HG03139 (cell line): ENCODE measurements around the gene PLEKHG5.

Experiments
- ATAC-seq: cut with Tn5 transposase; IDR thresholded peaks from one replicate; pipeline ENCODE4 v1.9.1; 2021; ENCODE audit not compliant: unreplicated experiment

The PLEKHG5 gene

GRCh38 chr1:6509919-6510291 lies 18.4 kb upstream of the PLEKHG5 start:
- ATAC-seq: no peak

DNA sequence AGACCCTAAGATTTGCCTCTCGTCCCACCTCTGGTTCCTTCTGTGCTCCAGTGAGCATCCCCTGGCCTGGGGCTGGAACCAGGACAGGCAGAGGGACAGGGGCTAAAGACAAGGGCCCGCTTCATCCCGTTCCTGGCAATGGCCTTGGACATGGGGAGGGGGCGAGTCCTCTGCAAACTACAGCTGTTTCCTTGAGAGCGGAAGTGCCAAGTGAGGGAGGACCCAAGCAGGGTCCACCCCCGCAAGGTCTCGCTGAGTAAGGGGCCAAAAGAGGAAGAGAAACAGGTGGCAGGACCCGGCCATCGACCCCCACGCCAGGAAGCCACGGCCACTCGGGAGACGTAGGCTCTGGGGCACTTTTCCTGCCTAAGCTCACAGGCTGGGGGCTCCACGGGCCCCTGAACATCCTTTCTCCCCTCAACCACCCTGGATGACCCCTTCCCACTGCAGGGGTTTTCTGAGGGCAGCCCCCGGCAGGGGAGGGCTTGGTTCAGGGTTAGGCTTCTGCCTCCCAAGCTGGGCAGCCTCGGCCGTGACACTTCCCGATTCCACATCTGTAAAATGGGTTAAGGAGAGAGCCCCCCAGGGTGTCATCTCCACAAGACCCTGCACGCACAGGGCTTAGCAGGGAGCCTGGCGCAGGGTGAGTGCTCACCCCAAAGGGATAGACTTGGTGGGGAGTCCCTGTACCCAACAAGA lies 17.9 kb upstream of the PLEKHG5 start:
- ATAC-seq: no peak

DNA sequence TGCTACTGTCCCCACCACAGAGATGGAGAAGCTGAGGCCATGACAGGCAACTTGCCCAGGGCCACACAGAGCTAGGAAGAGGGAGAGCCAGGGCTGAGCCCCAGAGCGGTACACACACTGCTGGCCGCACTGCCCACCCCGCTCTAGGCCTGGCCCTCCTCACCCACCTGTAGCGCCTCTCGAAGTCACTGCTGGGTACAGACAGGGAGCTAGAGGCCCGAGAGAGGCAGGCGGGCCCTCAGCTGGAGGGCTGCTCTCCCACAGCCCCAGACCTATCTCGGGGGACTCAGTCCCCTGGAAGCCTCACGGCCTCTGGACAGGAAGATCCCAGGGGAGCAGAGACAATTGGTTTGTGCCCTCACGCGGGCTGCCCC lies 17.3 kb upstream of the PLEKHG5 start:
- ATAC-seq: no peak

DNA sequence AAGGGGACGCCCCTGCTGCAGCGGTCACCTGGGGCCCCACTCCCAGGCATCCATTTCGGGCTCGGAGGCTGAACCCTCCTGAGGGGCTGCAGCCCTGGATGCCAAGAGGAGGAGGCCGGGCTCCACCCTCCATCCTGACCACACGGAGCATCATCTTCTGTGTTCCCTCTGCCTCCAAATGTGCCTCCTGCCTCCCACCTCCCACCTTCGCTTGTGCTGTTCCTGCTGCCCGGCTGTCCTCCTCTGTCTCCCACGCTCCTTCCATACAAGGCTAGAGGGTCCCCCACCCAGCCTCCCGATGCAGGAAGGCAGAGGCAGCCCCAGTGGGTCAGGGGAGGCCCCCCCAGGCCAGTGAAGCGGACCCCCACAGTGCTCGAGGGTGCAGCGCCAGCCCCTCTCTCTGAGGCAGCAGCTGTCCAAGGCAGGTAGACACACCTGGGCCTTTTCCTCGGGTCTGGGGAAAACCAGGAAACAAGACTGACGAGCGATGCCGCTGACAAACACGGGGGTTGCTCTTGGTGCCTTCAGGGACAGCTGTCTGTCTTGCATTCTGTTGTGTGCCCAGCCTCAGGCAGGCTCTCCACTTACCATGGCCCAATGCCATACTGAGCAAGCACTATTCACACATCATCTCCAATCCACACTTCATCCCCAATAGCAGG lies 16.8 kb upstream of the PLEKHG5 start:
- ATAC-seq: no peak

- ATAC-seq: no peak
These were observed 16.0 kb upstream of the PLEKHG5 start for GRCh38 chr1:6507461-6507911.

- no peak for ATAC-seq
These were observed 15.6 kb upstream of the PLEKHG5 start for GRCh38 chr1:6507037-6507428.

DNA sequence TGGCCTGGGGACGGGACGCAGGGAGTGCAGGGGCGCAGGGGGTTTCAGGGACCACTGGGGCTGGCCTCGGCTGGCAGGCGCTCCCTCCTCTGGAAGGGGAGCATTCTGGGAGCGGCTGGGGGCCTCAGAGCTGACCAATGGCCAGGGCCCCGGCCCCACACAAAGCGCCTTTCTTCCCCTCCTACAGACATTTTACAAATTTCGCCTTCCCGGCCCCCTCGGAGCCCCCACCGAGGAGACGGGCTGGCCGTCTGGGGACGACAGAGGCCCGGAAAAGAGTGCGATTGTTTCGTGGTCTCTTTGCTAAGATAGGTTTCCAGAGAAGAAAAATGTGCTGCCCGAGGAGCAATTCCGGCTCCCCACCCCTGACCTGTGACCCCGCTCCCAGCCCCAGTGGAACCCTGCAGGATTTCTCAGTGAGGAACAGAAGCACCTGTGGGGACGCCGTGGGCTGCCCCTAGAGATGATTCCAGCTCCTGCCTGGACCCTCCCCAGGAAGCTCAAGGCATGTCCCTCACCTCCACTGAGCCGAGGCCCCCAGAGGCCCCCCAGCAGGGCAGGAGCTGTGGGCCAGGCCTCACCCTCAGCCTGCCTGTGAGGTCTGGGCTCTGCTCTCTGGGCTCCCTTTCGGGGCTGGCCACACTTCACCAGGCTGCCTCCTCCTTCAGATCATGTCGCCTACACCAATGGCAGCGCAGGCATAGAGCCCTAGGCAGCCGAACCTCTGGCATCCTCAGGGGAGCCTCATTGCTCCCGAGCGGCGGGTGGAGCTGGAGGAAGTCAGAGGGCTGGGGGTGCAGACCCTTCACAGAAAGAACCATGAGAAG lies 15.0 kb upstream of the PLEKHG5 start:
- ATAC-seq: no peak

- ATAC-seq: no peak
These were observed 14.1 kb upstream of the PLEKHG5 start for GRCh38 chr1:6505367-6506209.

GRCh38 chr1:6504887-6505286 lies 13.4 kb upstream of the PLEKHG5 start:
- no peak for ATAC-seq

GRCh38 chr1:6503884-6504602 lies 12.6 kb upstream of the PLEKHG5 start:
- no peak for ATAC-seq

- ATAC-seq: no peak
These were observed 10.8 kb upstream of the PLEKHG5 start for GRCh38 chr1:6502000-6502891.

- ATAC-seq: no peak
These were observed 9.9 kb upstream of the PLEKHG5 start for GRCh38 chr1:6501279-6501813.

- ATAC-seq: no peak
These were observed 9.2 kb upstream of the PLEKHG5 start for GRCh38 chr1:6500544-6501278.

DNA sequence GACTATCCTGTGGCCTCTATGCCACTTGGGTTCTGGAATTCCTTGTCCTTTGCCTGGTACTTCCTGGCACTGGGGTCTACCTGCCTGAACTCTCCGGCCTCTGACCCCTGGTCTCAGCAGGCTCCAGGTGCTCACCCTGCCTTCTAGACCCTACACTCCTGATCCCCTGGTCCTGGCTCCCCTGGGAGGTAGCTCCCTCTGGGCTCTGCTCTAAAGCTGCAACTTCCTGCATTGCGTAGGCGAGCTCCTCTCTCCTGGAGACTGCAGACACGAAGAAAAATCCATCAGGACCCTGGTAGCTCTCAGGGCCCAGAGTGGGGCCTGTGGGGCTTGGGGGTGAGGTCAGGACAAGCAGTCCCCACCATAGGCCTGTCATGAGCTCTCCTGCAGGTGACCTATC lies 7.8 kb upstream of the PLEKHG5 start:
- ATAC-seq: no peak

DNA sequence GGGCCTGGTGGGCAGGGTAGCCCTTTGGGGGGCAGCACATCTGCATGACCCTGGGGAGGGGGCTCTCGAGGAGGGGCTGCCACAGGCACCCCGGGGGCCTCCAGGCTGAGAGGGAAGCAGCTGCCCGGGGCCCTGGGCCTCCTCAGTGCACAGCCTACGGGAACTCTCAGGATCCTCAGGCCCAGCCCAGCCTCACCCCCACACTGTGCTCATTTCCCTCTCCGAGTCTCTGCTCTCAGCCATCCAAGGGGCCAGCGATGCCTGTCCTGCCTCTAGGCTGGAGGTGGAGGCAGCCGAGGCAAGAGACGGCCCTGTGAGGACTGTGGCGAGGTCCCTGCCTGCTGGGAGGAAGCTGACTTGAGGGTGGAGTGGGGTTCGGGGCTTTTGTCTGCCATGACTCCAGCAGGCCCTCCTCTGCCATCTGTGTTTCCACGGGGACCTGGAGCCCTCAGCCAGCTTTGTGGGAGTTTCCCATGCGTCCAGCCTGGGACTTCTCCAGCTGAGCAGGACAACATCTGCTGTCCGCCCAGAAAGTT lies 7.2 kb upstream of the PLEKHG5 start:
- ATAC-seq: no peak

DNA sequence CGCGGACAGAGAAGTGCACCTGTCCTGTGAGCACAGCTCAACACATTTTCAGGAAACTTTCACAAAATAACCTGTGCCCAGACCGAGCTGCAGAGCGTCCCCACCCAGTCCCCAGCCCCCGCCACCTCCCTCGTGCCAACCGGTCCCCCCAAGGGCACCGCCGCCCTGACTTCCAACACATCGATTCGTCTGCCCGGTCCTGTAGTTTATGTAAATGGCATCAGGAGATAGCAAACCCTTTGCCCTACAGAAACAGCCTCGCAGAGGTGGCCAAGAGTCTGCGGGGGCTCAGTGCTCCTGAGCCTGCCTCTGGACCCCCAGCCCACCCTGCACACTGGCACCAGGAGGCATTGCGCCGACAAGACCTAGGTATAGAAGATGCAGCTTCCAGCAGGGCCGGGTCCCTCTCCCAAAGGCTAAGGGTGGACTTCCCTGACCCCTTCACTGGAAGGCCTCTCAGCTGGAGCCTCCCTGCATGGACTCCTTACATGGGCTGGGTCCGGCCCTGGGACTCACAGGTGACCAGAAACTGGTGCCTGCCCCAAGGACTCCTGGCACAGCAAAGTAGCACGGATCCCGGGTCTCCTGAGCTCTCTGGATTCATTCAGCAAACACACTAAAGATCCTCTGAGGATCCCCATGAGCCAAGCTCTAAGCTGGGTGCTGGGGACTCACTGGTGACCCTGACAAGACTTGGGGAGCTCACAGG lies 6.6 kb upstream of the PLEKHG5 start:
- ATAC-seq: no peak

- ATAC-seq: no peak
These were observed 5.9 kb upstream of the PLEKHG5 start for GRCh38 chr1:6497215-6497866.
